ENCODE measurements around the gene TPBG.

DNA sequence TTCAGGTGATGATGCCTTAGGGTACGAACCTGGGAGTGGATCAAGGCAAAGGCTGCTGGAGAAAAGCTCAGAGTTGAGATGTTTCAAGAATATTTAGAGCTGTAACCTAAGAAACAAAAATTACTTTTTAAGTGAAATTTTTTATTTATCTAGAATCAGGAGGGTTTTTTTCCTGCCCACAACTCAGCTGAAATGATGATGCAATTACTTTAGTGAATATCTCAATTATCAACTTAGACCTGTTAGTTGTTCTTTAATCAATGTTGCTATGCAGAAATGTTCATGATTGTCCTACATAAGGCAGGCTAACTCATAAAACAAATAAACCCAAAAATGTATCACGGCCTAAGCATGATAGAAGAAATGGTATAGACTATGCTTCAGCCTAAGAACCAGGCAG is 50.3 kb downstream of the TPBG start:
- no peak for TF ChIP-seq CTCF (IDR thresholded peaks at IDR 0.05)
- TF ChIP-seq POLR2A (IDR thresholded peaks at IDR 0.05) = no peak
- no peak for TF ChIP-seq EP300 (IDR thresholded peaks at IDR 0.05)
